HG03571 (cell line): Measurements from ENCODE around the gene PPM1B.
"Not testable (repeated sequence)": the region's sequence is repeated elsewhere in the genome, so short reads cannot be mapped to it uniquely, and the experiment has no call there.

Experiments used
- ATAC-seq: cut with Tn5 transposase; IDR thresholded peaks from one replicate; pipeline ENCODE4 v1.9.1; 2021; ENCODE audit not compliant: unreplicated experiment

Gene PPM1B

DNA sequence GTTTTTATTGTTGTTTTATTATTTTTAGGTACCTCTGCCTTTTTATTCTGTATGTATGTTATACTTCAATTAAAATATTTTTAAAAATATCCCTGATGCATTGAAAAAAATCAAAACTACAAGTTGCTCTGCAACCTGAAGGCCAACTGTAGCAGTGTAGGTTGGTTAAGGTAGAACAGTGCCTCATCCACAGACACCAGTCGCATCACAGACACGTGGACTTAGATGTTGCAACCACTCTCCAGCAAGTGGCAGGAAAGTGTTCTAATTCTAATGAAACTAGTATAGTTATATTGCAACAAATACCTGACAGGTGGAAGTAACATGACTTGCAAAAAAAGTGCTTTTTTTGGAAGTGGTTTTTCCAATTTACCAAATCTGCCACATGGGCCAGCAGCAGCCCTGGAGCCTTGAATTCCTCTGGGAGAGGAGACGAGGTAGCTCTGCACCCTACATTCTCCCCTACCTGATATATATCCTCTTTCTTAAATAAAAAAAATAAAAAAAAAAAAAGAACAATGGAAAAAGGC lies 78.2 kb downstream of the PPM1B start:
- no peak for ATAC-seq

GRCh38 chr2:44247924-44248323 lies 79.2 kb downstream of the PPM1B start:
- no peak for ATAC-seq

DNA sequence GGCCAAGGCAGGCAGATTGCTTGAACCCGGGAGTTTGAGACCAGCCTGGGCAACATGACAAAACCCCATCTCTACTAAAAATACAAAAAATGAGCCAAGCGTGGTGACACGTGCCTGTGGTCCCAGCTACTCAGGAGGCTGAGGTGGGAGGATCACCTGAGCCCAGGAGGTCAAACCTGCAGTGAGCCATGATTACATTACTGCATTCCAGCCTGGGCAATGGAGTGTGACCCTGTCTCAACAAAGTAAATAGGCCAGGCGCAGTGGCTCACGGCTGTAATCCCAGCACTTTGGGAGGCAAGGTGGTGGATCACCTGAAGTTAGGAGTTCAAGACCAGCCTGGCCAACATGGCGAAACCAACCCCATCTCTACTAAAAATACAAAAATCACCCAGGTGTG lies 80.6 kb downstream of the PPM1B start:
- ATAC-seq: not testable (repeated sequence)

- no peak for ATAC-seq
These were observed 81.7 kb downstream of the PPM1B start for GRCh38 chr2:44250376-44250775.

- no peak for ATAC-seq
These were observed 85.3 kb downstream of the PPM1B start for GRCh38 chr2:44254023-44254422.

GRCh38 chr2:44255704-44256103 lies 87.0 kb downstream of the PPM1B start:
- ATAC-seq: not testable (repeated sequence)

- ATAC-seq: not testable (repeated sequence)
These were observed 89.1 kb downstream of the PPM1B start for GRCh38 chr2:44257802-44258201.

DNA sequence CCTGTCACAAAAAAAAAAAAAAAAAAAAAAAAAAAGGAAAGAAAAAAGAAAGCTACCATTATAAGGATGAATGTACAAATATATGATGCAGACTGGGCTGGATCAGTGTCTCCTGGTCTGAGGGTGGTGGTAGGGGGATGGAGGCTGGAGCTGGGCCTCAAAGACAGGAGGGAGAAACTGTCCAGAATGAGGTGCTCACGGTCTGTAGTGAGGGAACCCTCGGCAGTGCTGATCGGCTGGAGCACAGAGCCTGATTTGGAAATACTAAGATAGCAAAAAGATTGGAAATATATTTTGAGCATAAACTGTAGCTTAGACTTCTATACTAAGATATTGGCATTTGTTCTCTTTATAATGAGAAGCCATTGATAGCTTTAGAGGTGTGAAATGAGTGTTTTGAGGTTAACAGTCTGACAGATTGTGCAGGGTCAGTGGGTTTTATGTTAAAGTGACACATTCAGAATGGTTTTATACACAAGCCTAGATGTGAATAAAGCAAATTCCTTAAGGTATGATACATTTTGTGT lies 98.7 kb downstream of the PPM1B start:
- no peak for ATAC-seq

- ATAC-seq: no peak
These were observed 99.3 kb downstream of the PPM1B start for GRCh38 chr2:44267796-44268648.

- no peak for ATAC-seq
These were observed 101.2 kb downstream of the PPM1B start for GRCh38 chr2:44269831-44270230.

GRCh38 chr2:44271296-44271695 lies 102.6 kb downstream of the PPM1B start:
- ATAC-seq: no peak

GRCh38 chr2:44273076-44273475 lies 104.4 kb downstream of the PPM1B start:
- ATAC-seq: no peak

GRCh38 chr2:44273596-44273995 lies 104.9 kb downstream of the PPM1B start:
- no peak for ATAC-seq

- no peak for ATAC-seq
These were observed 107.2 kb downstream of the PPM1B start for GRCh38 chr2:44275927-44276303.

- no peak for ATAC-seq
These were observed 108.9 kb downstream of the PPM1B start for GRCh38 chr2:44277541-44277940.

DNA sequence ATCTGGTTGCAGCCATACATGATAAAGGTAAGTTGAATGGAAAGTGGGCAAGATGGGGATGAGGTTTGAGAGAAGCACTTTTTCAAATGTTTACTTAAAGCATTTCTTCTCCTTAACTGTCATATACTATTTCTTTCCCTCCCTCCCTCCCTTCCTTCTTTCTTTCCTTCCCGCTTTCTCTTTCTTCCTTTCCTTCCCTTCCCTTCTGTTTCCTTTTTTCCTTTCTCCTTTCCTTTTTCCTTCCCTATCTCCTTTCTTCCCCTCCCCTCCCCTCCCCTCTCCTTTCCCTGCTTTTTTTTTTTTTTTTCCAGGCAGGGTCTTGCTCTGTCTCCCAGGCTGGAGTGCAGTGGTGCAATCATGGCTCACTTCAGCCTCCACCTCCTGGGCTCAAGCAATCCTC lies 112.2 kb downstream of the PPM1B start:
- ATAC-seq: no peak
